ENCODE data around the gene CHCHD10. TPM values are rescaled to one million over a fixed set of nuclear protein-coding genes. Genes with fewer than 3 reads are reported as not detected.

The CHCHD10 gene
- total and polyA plus RNA-seq, 2 of the 13 experiments (the other 11 are each of a cell fraction or from before 2014, with no cell fraction given): 37.0 to 62.8 TPM

DNA sequence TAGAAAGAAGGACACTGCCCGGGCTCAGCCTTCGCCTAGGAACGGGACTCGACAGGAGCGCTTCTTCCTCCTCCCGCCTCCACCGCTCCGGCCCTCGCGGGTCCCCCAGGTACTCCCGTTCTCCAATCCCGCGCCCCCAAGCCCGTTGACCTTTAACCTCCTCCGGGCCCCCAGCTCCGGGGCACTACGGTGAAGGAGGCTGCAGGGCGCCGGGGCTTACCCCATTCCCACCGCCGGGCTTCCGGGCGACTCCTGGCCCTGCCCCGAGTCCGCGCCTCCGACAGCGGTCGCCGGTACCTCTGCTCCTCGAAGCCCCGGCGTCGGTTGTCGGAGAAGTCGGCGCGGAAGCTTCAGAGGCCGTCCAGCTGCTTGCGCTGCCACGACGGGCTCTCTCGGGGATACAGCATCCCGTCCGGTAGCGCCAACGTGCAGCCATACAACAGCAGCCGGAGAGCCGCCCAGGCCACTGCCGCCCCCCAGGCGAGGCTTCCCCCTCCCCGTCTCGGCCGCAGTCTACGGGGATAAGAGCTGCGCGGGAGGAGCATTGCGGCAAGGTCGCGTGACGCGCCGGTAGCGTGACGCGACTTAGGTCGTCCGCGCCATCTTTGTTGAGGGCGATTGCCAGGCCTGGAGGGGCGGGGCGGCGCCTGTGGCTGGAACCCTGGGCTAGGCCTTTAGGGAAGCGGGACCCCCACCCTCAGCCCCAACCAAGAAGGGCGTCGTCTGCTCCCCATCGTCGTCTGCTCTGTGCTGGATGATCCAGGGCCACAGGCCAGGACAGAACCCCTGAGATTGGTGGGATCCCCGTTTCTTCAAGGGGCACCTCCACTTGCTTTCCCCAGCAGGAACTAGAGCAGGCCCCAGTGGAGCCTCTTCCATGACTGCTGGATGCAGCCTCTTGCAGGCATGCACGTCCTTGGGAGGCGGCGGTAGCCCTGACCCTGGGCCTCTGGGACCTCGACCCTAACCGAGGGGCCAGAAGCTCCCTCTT is 50.7 kb downstream of the CHCHD10 start (continued):
- TF ChIP-seq PATZ1 (CRISPR knock-in tag; IDR thresholded peaks at IDR 0.05) (peak; percentile 98), ZKSCAN1 (IDR thresholded peaks at IDR 0.05; ENCODE audit: low read length) (no peak), ZNF101 (CRISPR knock-in tag; IDR thresholded peaks at IDR 0.05; ENCODE audit: borderline replicate concordance, low read depth) (0 out of 2 replicates have a peak, but pooled peaks have one; percentile 35), SSRP1 (CRISPR knock-in tag; IDR thresholded peaks at IDR 0.05) (peak; percentile 49; the same call in 1 of the 2 replicates), ZEB1 (IDR thresholded peaks at IDR 0.05; ENCODE audit: insufficient replicate concordance, low read depth) (peak; percentile 40), DPF2 (CRISPR knock-in tag; IDR thresholded peaks at IDR 0.05; ENCODE audit: borderline replicate concordance, low read depth) (no peak), ZNF891 (CRISPR knock-in tag; IDR thresholded peaks at IDR 0.05) (peak; percentile 85), ZNF713 (CRISPR knock-in tag; IDR thresholded peaks at IDR 0.05) (no peak), ZNF280B (CRISPR knock-in tag; IDR thresholded peaks at IDR 0.05; ENCODE audit: borderline replicate concordance) (peak; percentile 86; the same call in 1 of the 2 replicates), CBX1 (IDR thresholded peaks at IDR 0.05; ENCODE audit: low read depth) (no peak), ZNF530 (CRISPR knock-in tag; IDR thresholded peaks at IDR 0.05; ENCODE audit: low read depth) (no peak), SIX1 (CRISPR knock-in tag; IDR thresholded peaks at IDR 0.05; ENCODE audit: borderline replicate concordance) (no peak), FOXK1 (CRISPR knock-in tag; IDR thresholded peaks at IDR 0.05; ENCODE audit: borderline replicate concordance, low read depth) (no peak), UBTF (CRISPR knock-in tag; IDR thresholded peaks at IDR 0.05) (peak; percentile 85; the same call in 1 of the 2 replicates), ARNT2 (CRISPR knock-in tag; IDR thresholded peaks at IDR 0.05; ENCODE audit: low read depth) (peak; percentile 80; the same call in 1 of the 2 replicates), ZC3H13 (CRISPR knock-in tag; IDR thresholded peaks at IDR 0.05) (peak; percentile 73; the same call in 1 of the 2 replicates), ZNF430 (CRISPR knock-in tag; IDR thresholded peaks at IDR 0.05) (peak; percentile 42; the same call in 1 of the 2 replicates), MYNN (CRISPR knock-in tag; IDR thresholded peaks at IDR 0.05; ENCODE audit: low read depth) (0 out of 2 replicates have a peak, but pooled peaks have one; percentile 58)
- TF ChIP-seq, protein P1, sequence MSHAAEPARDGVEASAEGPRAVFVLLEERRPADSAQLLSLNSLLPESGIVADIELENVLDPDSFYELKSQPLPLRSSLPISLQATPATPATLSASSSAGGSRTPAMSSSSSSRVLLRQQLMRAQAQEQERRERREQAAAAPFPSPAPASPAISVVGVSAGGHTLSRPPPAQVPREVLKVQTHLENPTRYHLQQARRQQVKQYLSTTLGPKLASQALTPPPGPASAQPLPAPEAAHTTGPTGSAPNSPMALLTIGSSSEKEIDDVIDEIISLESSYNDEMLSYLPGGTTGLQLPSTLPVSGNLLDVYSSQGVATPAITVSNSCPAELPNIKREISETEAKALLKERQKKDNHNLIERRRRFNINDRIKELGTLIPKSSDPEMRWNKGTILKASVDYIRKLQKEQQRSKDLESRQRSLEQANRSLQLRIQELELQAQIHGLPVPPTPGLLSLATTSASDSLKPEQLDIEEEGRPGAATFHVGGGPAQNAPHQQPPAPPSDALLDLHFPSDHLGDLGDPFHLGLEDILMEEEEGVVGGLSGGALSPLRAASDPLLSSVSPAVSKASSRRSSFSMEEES (CRISPR knock-in tag; IDR thresholded peaks at IDR 0.05): peak; percentile 96
